ENCODE results near the gene KRT9. TPM values are rescaled to one million over a fixed set of nuclear protein-coding genes. Genes with fewer than 3 reads are reported as not detected.
"Not testable (repeated sequence)": the region's sequence is repeated elsewhere in the genome, so short reads cannot be mapped to it uniquely, and the experiment has no call there.

The KRT9 gene
- polyA plus RNA-seq, 4 donors = not detected

- DNase-seq (ENCODE audit: low read depth in 4 of 4, low spot score in 3 of 4) = no peak
Measured at GRCh38 chr17:41580244-41580575, 8.4 kb upstream of the KRT9 start.

GRCh38 chr17:41579484-41580243, 7.8 kb upstream of the KRT9 start:
- peak; percentile 77 to 84 (median 78) for DNase-seq (ENCODE audit: low read depth in 4 of 4, low spot score in 3 of 4)

- no peak for DNase-seq (ENCODE audit: low read depth in 4 of 4, low spot score in 3 of 4)
Measured at GRCh38 chr17:41578971-41579370, 7.1 kb upstream of the KRT9 start.

- DNase-seq (ENCODE audit: low read depth in 4 of 4, low spot score in 3 of 4) = no peak
Measured at GRCh38 chr17:41578538-41578937, 6.7 kb upstream of the KRT9 start.

- not testable (repeated sequence) for DNase-seq (ENCODE audit: low read depth in 4 of 4, low spot score in 3 of 4)
Measured at GRCh38 chr17:41576740-41577139, 4.9 kb upstream of the KRT9 start.

GRCh38 chr17:41575336-41575735, 3.5 kb upstream of the KRT9 start:
- DNase-seq (ENCODE audit: low read depth in 4 of 4, low spot score in 3 of 4) = no peak

GRCh38 chr17:41567317-41567716, 4.5 kb downstream of the KRT9 start:
- no peak for DNase-seq (ENCODE audit: low read depth in 4 of 4, low spot score in 3 of 4)

- no peak for DNase-seq (ENCODE audit: low read depth in 4 of 4, low spot score in 3 of 4)
Measured at GRCh38 chr17:41565338-41565737, 6.5 kb downstream of the KRT9 start.

- no peak for DNase-seq (ENCODE audit: low read depth in 4 of 4, low spot score in 3 of 4)
Measured at GRCh38 chr17:41563607-41564170, 8.2 kb downstream of the KRT9 start.

GRCh38 chr17:41561554-41561953, 10.3 kb downstream of the KRT9 start:
- DNase-seq (ENCODE audit: low read depth in 4 of 4, low spot score in 3 of 4) = no peak

GRCh38 chr17:41559548-41559947, 12.3 kb downstream of the KRT9 start:
- no peak for DNase-seq (ENCODE audit: low read depth in 4 of 4, low spot score in 3 of 4)

GRCh38 chr17:41556931-41557330, 14.9 kb downstream of the KRT9 start:
- DNase-seq (ENCODE audit: low read depth in 4 of 4, low spot score in 3 of 4) = no peak

GRCh38 chr17:41556306-41556705, 15.6 kb downstream of the KRT9 start:
- DNase-seq (ENCODE audit: low read depth in 4 of 4, low spot score in 3 of 4) = no peak

GRCh38 chr17:41555105-41555887, 16.6 kb downstream of the KRT9 start:
- DNase-seq (ENCODE audit: low read depth in 4 of 4, low spot score in 3 of 4) = no peak

- DNase-seq (ENCODE audit: low read depth in 4 of 4, low spot score in 3 of 4) = no peak
Measured at GRCh38 chr17:41553987-41554680, 17.7 kb downstream of the KRT9 start.

- DNase-seq (ENCODE audit: low read depth in 4 of 4, low spot score in 3 of 4) = no peak
Measured at GRCh38 chr17:41553176-41553575, 18.7 kb downstream of the KRT9 start.

- no peak for DNase-seq (ENCODE audit: low read depth in 4 of 4, low spot score in 3 of 4)
Measured at GRCh38 chr17:41552455-41552854, 19.4 kb downstream of the KRT9 start.

- no peak for DNase-seq (ENCODE audit: low read depth in 4 of 4, low spot score in 3 of 4)
Measured at GRCh38 chr17:41551365-41551764, 20.5 kb downstream of the KRT9 start.

- DNase-seq (ENCODE audit: low read depth in 4 of 4, low spot score in 3 of 4) = no peak
Measured at GRCh38 chr17:41549596-41550039, 22.2 kb downstream of the KRT9 start.

GRCh38 chr17:41548844-41549595, 22.8 kb downstream of the KRT9 start:
- peak; percentile 73 to 80 (median 76) for DNase-seq (ENCODE audit: low read depth in 4 of 4, low spot score in 3 of 4)
